Measurements from ENCODE around the gene ZNF462.

Gene ZNF462

DNA sequence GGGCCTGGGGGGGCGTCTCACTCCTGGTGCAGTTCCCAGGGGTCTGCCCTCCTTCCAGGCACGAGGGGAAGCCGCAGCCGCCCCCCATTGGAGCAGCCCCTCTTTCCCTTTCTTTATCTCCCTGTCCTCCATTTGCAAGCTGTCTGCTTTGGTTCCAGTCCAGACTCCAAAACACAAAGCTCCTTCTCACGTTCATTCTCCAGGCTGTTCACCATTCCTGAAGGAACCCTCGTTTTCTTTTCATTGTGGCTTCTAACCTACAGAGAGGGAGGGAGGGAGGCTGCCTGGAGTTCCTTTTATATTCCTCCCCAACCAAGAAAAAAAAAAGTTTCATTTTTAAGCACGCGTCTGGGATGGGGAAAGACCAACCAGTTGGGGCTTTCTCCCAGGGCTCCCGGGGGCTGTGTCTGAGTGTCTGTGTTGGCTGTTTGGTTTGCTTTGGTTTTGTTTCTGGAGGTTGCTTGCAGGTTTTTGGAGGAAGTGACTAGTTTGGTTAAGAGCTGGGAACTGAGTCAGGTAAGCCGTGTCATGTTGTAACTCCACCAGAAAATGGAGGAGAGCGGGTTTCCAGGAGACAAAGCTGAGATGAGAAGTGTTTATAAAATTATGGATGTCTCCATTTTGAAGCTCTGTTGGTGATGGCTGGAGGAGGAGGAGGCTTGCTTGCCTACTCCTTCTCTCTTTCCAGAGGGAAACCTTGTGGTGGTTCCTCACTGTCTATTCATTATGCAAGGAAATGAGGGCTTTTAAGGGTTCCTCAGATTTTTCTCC is 1.6 kb downstream of the ZNF462 start:
- DNase-seq (ENCODE audit: low spot score), result peak; percentile 35

DNA sequence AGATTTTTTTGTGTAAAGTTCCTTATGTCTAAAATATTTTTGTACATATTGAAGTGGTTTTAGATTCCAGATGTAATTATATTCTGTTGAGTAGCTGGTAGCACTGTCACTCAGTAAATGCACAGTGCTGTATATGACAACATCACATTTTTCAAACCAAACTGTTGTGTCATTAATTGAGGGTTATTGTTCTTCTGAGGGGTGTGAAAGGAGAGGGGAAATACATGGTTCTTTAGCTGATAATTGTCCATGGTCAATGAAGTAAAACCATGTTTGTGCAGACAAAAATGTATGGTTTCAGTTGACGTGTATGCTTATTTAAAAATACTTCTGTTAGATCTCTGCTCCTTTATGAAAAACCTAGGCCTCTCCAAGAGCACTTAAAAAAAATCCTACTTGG is 3.3 kb downstream of the ZNF462 start:
- DNase-seq (ENCODE audit: low spot score), result no peak

GRCh38 chr9:106867286-106867685 is 4.3 kb downstream of the ZNF462 start:
- DNase-seq (ENCODE audit: low spot score), result no peak

- no peak for DNase-seq (ENCODE audit: low spot score)
Measured at GRCh38 chr9:106868087-106868486, 5.1 kb downstream of the ZNF462 start.

DNA sequence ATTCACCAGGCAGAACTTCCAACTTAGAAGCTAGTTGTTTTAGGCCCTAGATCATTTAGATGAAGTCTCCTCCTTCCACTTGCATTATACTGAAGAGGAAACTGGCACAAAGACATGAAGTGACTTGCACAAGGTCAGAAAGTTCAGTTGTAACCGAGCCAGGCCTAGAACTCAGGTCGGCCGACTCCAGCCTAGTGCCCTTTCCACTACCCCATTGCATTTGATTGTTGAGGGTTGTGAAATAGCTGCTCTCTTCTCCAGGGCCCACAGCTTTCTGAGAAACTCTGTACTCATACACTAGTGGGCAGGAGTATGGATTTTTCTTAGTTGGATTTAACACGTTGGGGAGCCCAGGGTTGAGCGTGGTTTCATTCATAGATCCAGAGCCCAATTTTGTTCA is 5.6 kb downstream of the ZNF462 start:
- DNase-seq (ENCODE audit: low spot score), result no peak

DNA sequence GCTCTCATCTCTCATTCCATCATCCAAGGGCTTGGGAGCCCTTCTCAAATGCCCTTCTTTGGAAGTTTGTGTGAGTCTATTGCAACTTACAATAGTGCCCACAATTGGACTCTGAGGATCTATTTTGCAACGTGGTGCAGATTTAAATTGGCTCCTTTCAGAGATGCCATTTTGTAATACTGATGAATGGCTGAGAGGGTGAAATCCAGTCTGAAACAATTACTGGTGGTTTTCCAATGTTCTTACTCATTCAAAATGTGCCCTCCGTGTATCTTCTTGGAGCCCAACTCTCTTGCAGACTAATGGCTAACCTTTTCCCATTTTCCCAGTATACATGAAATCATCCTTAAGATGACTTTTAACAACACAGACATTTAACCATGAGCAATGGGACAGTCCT is 6.1 kb downstream of the ZNF462 start:
- no peak for DNase-seq (ENCODE audit: low spot score)

GRCh38 chr9:106869458-106869857 is 6.5 kb downstream of the ZNF462 start:
- no peak for DNase-seq (ENCODE audit: low spot score)

- DNase-seq (ENCODE audit: low spot score), result no peak
Measured at GRCh38 chr9:106872641-106873040, 9.7 kb downstream of the ZNF462 start.

GRCh38 chr9:106874031-106874430 is 11.1 kb downstream of the ZNF462 start:
- DNase-seq (ENCODE audit: low spot score), result no peak

GRCh38 chr9:106874652-106875051 is 11.7 kb downstream of the ZNF462 start:
- no peak for DNase-seq (ENCODE audit: low spot score)

GRCh38 chr9:106875529-106875928 is 12.6 kb downstream of the ZNF462 start:
- no peak for DNase-seq (ENCODE audit: low spot score)

DNA sequence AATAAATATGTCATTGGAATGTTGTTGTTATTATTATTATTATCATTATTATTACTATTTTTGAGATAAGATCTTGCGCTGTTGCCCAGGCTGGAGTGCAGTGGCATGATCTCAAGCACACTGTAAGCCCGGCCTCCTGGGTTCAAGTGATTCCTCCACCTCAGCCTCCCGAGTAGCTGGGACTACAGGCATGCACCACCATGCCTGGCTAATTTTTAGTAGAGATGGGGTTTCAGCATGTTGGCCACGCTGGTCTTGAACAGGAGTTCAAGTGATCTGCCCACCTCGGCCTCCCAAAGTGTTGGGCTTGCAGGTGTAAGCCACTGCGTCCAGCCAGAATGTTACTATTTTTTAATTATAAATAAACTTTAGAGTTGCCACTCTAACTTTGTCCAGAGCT is 14.4 kb downstream of the ZNF462 start:
- DNase-seq (ENCODE audit: low spot score), result no peak

- DNase-seq (ENCODE audit: low spot score), result no peak
Measured at GRCh38 chr9:106878081-106878837, 15.3 kb downstream of the ZNF462 start.

DNA sequence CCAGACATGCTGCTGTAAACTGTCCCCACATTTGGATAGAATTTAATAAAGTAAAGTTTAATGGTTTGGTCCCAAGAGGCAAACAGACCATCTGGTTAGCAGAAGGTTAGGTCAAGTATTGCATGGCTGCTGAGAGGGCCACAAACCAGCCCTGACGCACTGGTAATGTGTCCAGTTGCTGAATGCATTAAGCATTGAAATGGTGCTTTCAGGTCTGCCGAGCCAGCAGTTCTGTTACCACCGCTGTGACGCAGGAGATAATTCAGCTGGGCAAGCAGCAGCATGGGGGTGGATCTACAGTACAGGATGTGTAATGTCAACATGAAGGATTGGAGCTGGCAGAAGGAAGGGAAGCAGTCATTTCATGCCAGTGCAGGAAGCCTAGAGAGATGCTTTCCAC is 16.0 kb downstream of the ZNF462 start:
- peak; percentile 50 for DNase-seq (ENCODE audit: low spot score)

DNA sequence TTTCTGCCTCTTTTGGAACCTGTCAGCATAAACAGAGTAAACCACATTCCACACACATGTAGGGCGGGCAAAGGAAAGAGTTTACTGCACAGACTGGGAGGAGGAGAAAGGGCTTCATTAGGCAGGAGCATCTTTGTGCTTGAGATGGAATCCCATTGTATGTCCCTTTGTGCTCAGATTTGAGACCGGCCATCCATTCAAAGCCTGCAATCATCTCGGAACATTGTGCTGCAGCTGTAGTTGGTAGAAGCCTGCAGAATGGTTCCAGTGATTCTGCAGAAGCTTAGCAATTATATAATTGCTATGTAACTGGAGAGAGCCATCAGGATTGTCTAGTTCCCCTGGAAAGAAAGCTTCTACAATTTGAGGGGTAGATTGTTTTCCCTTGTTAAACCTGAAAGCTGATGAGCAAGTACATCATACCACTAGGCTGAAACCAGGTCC is 16.5 kb downstream of the ZNF462 start:
- DNase-seq (ENCODE audit: low spot score), result no peak

DNA sequence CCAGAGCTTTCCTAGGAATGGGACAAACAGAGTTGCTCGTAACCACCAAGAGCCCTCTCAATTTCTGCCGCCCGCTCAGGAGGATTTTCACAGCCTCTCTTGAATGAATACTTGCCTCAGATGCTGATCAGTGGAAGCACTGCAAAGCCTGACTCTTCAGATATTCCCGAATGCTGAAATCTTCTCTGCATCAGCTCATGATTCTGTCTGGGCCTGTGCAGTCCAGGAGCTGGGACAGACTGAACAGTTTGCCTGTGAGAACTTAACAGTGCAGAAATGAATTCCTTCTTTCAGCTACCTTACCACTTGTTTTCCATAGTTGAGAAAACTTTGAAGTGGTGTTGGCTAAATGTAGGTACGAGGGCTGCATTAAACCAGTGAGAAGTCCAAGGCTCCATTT is 17.1 kb downstream of the ZNF462 start:
- no peak for DNase-seq (ENCODE audit: low spot score)

- no peak for DNase-seq (ENCODE audit: low spot score)
Measured at GRCh38 chr9:106880863-106881262, 17.9 kb downstream of the ZNF462 start.

GRCh38 chr9:106883030-106883429 is 20.1 kb downstream of the ZNF462 start:
- DNase-seq (ENCODE audit: low spot score), result no peak

DNA sequence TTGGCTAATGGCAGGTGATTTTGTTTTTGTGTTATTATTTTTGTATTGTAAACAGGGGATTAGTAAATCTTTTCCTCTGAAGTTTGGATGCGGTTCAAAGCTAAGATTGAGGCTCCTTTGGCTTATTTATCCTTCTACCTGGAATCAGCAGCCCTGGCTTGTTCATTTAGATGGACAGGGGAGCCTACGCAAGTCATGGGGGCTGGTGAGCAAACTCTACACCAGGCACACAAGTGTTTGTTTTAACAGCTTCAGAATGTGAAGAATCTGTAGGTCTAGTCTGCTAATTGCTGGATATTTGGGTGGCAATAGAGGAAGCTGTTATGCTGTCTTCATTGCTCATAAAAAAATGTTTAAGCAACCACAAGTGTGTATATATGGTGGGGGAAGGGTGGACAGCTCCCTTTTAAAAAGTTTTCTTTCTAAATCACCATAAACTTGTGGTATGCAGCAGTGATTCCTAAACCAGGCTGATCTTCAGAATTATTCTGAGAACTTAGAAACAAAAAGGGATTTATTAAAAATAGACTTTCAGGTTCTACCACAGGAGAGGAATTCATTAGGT is 20.7 kb downstream of the ZNF462 start:
- no peak for DNase-seq (ENCODE audit: low spot score)

- DNase-seq (ENCODE audit: low spot score), result peak; percentile 62
Measured at GRCh38 chr9:106885451-106885850, 22.5 kb downstream of the ZNF462 start.

DNA sequence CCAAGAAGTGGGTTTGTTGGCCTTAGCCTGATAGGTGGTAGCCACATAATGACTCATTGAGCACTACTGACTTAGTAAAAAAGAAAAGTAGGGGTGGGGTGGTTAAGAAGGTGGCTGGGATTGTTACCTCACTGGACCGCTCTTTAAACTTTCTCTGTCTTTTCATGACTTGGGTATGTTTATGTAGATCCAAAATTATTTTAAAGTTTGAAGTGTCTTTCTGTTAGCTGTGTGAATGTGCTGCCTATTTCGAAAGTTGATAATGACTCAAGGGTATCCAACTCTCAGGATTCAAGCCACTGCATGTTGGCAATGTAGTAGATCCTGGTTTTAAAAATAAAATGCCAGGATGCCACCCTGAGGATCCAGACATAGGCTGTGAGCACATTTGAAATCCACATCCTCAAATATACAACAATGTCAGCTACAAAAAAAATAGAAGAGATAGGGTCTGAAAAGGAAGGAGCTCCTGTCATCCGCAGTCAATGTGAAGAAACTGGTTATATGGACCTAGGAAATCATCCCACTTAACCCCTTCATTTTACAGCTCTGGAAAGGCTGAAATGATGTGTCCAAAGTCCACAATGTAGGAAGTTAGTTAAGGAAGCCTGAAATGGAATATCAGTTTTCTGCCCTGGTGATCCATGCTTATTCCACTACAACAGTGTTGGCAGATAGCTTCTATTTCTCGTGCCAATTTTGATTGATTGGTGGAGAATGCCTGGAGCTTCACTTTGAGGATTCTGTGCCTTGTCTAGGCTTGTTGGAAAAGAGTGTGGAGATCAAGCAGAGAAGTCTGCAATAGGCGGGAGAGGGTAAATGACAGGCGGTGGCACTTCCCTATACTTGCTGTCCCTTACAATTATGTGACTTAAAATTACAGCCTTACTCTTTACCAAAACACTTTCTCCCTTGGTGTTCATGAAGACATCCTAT is 23.4 kb downstream of the ZNF462 start:
- no peak for DNase-seq (ENCODE audit: low spot score)

DNA sequence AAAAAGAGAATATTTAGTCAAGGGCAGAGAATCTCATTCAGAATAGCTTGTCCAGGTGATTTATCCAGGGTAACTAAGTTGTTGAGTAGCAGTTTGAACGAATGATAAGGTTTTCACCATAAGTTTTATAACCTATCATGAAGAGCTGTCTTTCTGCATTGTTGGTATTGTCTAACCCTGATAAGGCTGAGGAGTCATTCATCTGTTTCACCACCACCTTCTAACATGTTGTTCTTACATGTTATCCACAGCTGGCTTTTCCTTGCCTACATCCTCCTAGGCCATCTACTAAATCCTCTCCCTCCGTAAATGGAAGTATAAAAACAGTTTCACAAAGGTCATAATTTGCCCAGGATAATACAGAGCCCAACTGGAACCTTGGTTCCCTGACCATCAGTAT is 24.1 kb downstream of the ZNF462 start:
- DNase-seq (ENCODE audit: low spot score), result no peak

Measured in hepatic stellate cell (primary cell).